ENCODE measurements around the gene LIMS2. TPM values are rescaled to one million over a fixed set of nuclear protein-coding genes. Genes with fewer than 3 reads are reported as not detected.

The LIMS2 gene
- total RNA-seq, 6 donors from 2014 or later: 33.6 to 169 (median 109) TPM

- ATAC-seq (ENCODE audit: low FRiP score in 2 of 2) (no peak), DNase-seq (peak in 1 of 2 donors; percentile 79)
- H3K27ac ChIP-seq: peak overlapping the region; percentile 40 to 93 (median 66)
- H3K4me3 ChIP-seq: no peak overlapping the region
- no peaks in the 10 kb centered on the region for H3K9me3 ChIP-seq
- H3K4me1 ChIP-seq: peaks cover 44 to 83% (median 69%) of the 10 kb centered on the region in 4 donors
- H3K27me3 ChIP-seq: no peaks in the 10 kb centered on the region
- TF ChIP-seq POLR2A (IDR thresholded peaks at IDR 0.05): no peak
- TF ChIP-seq EP300 (IDR thresholded peaks at IDR 0.05): no peak
- whole genome bisulfite sequencing, 2 donors: 39 to 52% methylated on average over 14 to 19 of the region's 25 CpGs
- H3K36me3 ChIP-seq: peaks cover 0 to 43% (median 0%) of the 10 kb centered on the region in 4 donors
Observed at GRCh38 chr2:127641846-127642507, 33.4 kb downstream of the LIMS2 start.

GRCh38 chr2:127641133-127641532, 34.2 kb downstream of the LIMS2 start:
- no peak for ATAC-seq (ENCODE audit: low FRiP score in 2 of 2)
- peak in 1 of 2 donors; percentile 66 for DNase-seq
- Histone ChIP-seq H3K9me3 (no peaks in the 10 kb centered on the region), H3K4me1 (peaks cover 43 to 83% (median 70%) of the 10 kb centered on the region in 4 donors), H3K36me3 (peaks cover 0 to 43% (median 0%) of the 10 kb centered on the region in 4 donors), H3K4me3 (no peak overlapping the region), H3K27me3 (no peaks in the 10 kb centered on the region), H3K27ac (peak overlapping the region in 3 of 4 donors; percentile 86 to 93 (median 87))
- TF ChIP-seq CTCF (IDR thresholded peaks at IDR 0.05): no peak
- 89% methylated on average over 5 of the region's 6 CpGs; no CpG with 5 or more reads in 1 of the 2 donors for WGBS, 2 donors

- H3K4me1 ChIP-seq: peaks cover 43 to 82% (median 74%) of the 10 kb centered on the region in 4 donors
- TF ChIP-seq POLR2A (IDR thresholded peaks at IDR 0.05) (no peak), CTCF (IDR thresholded peaks at IDR 0.05) (peak in 2 of 6 experiments; percentile 20 to 31)
Observed at GRCh38 chr2:127640082-127641072, 35.0 kb downstream of the LIMS2 start.

DNA sequence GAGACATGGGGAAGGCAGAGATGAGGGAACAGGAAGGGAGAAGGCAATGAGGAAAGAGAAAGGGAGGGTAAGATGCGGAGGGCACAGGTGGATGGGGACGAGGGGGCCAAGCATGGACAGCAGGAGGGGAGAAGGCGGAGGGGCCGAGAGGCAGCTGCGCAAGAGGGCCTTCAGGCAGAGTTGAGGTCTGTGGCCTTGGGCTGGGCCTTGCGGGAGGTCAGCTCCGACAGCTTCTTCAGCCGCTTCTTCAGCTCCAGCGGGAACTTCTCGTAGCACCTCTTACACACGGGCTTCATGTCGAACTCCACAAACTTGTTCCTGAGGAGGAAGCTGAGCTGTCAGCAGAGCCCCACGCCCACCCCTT, 36.2 kb downstream of the LIMS2 start:
- H3K4me1 ChIP-seq: peaks cover 51 to 87% (median 80%) of the 10 kb centered on the region in 4 donors
- ATAC-seq (ENCODE audit: low FRiP score in 2 of 2) (no peak), DNase-seq (peak in 1 of 2 donors; percentile 50)
- H3K4me3 ChIP-seq: peak overlapping the region in 1 of 4 donors; percentile 3
- 89 to 90% methylated on average over 13 of the region's 13 CpGs for WGBS, 2 donors
- no peaks in the 10 kb centered on the region for H3K27me3 ChIP-seq
- TF ChIP-seq EP300 (IDR thresholded peaks at IDR 0.05) (no peak), CTCF (IDR thresholded peaks at IDR 0.05) (no peak), POLR2A (IDR thresholded peaks at IDR 0.05) (no peak), POLR2AphosphoS5 (IDR thresholded peaks at IDR 0.05) (no peak)
- H3K36me3 ChIP-seq: peaks cover 0 to 40% (median 0%) of the 10 kb centered on the region in 4 donors
- peak overlapping the region; percentile 86 to 93 (median 86) for H3K27ac ChIP-seq
- H3K9me3 ChIP-seq: no peaks in the 10 kb centered on the region

More at GRCh38 chr2:127640082-127641072, 35.0 kb downstream of the LIMS2 start:
- H3K9me3 ChIP-seq: no peaks in the 10 kb centered on the region
- H3K36me3 ChIP-seq: peaks cover 0 to 43% (median 0%) of the 10 kb centered on the region in 4 donors
- 79 to 84% methylated on average over 11 to 23 of the region's 25 CpGs for WGBS, 2 donors
- no peaks in the 10 kb centered on the region for H3K27me3 ChIP-seq
- H3K27ac ChIP-seq: peak overlapping the region; percentile 86 to 93 (median 86)
- H3K4me3 ChIP-seq: no peak overlapping the region
- ATAC-seq (ENCODE audit: low FRiP score in 2 of 2): no peak
- DNase-seq: peak in 1 of 2 donors; percentile 66

Measured in upper lobe of left lung (tissue), 6 donors.